Measurements from ENCODE around the gene TMEM187.

Gene TMEM187

GRCh38 chrX:153972368-153973126, at the start of gene TMEM187:
TSS of gene TMEM187 (plus strand) at chrX:153972754. CDS start at chrX:153982063, 9,309 bp downstream.
- peak; percentile 68 for DNase-seq

GRCh38 chrX:153922932-153923857, 49.4 kb upstream of the TMEM187 start:
- DNase-seq, result no peak

- DNase-seq, result no peak
These were observed 48.2 kb upstream of the TMEM187 start for GRCh38 chrX:153924149-153924861.

GRCh38 chrX:153925387-153925738, 47.2 kb upstream of the TMEM187 start:
- DNase-seq, result no peak

GRCh38 chrX:153925739-153926551, 46.6 kb upstream of the TMEM187 start, which contains the start of gene ARHGAP4:
TSS of gene ARHGAP4 (minus strand) at chrX:153926264. CDS start at chrX:153926202, 62 bp downstream.
- no peak for DNase-seq

GRCh38 chrX:153926552-153926857, 46.0 kb upstream of the TMEM187 start:
- DNase-seq, result no peak

- DNase-seq, result peak; percentile 45
These were observed 45.5 kb upstream of the TMEM187 start for GRCh38 chrX:153926858-153927671.

- no peak for DNase-seq
These were observed 45.0 kb upstream of the TMEM187 start for GRCh38 chrX:153927672-153927921.

GRCh38 chrX:153927922-153928760, 44.4 kb upstream of the TMEM187 start:
- DNase-seq, result peak; percentile 79

- no peak for DNase-seq
These were observed 43.7 kb upstream of the TMEM187 start for GRCh38 chrX:153928846-153929245.

- no peak for DNase-seq
These were observed 43.0 kb upstream of the TMEM187 start for GRCh38 chrX:153929576-153929975.

- DNase-seq, result no peak
These were observed 42.3 kb upstream of the TMEM187 start for GRCh38 chrX:153930011-153930910.

GRCh38 chrX:153931151-153931550, 41.4 kb upstream of the TMEM187 start:
- DNase-seq, result no peak

GRCh38 chrX:153931748-153932147, 40.8 kb upstream of the TMEM187 start:
- no peak for DNase-seq

- no peak for DNase-seq
These were observed 40.2 kb upstream of the TMEM187 start for GRCh38 chrX:153932220-153932915.

- no peak for DNase-seq
These were observed 38.8 kb upstream of the TMEM187 start for GRCh38 chrX:153933748-153934147.

- no peak for DNase-seq
These were observed 38.3 kb upstream of the TMEM187 start for GRCh38 chrX:153934148-153934761.

GRCh38 chrX:153934762-153935325, 37.7 kb upstream of the TMEM187 start, which contains the start of gene NAA10:
TSS of gene NAA10 (minus strand) at chrX:153935037. CDS start at chrX:153934904, 133 bp downstream.
- DNase-seq, result peak; percentile 21

Measured in activated T-cell treated with anti-CD3 and anti-CD28 coated beads for 4 hours (primary cell).